Measurements from ENCODE around the gene JPH4.

DNA sequence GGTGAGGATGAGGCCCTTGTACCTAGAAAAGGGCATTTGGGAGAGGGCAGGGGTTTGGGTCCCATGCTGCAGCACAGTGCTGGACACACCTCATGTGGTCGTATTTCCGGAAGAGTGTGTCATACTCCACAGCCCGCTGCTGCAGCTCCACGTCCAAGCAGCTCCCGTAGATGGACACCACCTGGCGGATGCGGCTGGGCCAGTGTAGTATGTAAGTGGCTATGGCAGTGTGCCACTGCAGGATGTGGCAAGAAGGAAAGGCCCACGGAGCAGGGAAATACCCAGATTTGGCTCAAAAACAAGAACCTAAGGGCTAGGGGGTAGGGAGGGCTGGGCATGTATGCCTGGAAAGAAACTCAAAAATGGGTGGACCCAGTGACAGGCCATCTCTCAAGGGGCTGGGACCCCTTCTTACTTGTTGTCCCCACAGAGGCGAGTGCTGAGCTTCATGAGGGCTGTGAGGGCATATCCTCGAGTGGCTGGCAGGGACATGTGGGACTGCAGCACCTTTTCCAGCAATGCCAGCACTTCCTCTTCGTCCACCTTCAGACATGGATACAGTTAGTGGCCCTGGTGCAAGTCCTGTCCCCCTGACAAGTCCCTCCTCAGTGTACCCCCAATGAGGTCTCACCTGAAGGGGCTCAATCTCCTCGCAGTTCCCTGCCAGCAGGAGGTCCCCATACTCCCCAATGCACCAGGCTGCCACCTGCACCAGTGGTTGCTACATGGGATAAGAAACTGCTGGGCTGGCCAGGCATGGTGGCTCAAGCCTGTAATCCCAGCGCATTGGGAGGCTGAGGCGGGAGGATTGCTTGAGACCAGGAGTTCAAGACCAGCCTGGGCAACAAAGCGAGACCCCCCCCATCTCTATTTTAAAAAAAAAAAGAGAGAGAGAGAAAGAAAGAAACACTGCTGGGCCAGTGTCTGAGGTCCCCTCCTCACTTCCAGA lies 16.4 kb downstream of the JPH4 start:
- TF ChIP-seq, protein P1, sequence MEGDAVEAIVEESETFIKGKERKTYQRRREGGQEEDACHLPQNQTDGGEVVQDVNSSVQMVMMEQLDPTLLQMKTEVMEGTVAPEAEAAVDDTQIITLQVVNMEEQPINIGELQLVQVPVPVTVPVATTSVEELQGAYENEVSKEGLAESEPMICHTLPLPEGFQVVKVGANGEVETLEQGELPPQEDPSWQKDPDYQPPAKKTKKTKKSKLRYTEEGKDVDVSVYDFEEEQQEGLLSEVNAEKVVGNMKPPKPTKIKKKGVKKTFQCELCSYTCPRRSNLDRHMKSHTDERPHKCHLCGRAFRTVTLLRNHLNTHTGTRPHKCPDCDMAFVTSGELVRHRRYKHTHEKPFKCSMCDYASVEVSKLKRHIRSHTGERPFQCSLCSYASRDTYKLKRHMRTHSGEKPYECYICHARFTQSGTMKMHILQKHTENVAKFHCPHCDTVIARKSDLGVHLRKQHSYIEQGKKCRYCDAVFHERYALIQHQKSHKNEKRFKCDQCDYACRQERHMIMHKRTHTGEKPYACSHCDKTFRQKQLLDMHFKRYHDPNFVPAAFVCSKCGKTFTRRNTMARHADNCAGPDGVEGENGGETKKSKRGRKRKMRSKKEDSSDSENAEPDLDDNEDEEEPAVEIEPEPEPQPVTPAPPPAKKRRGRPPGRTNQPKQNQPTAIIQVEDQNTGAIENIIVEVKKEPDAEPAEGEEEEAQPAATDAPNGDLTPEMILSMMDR (IDR thresholded peaks at IDR 0.05; ENCODE audit: low read length) = no peak
- no peak for TF ChIP-seq EZH2 (IDR thresholded peaks at IDR 0.05; ENCODE audit: borderline replicate concordance, low read length)
